ENCODE results near the gene PLCB1. TPM values are rescaled to one million over a fixed set of nuclear protein-coding genes. Genes with fewer than 3 reads are reported as not detected.
A peak's percentile ranks its signal among the peaks of the same experiment; 100 is the strongest.

The PLCB1 gene
- total and polyA plus RNA-seq, 2 donors (not counting 3 experiments of a cell fraction or from before 2014, with no cell fraction given) = 10.2 to 53.4 TPM

DNA sequence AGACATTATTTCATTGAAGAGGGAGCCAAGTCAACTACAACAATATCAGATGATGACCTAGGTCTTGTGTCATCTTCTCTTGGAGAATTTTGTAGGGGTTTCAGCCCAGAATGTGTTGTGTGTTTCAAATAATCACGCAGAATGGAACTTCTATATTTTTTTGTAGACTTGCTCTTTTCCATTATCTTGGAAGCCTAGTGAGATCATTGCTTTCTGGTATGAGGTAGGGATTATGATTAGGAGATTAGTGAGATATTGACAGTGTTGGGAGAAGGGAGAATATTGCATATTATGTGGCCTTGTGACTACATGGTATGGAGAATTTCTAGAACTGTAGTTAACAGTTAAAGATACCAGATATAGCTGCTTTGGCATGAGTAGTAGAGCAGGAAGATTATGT is 513.3 kb downstream of the PLCB1 start:
- POLR2A ChIA-PET = no interaction called here
- no peak overlapping the region for H3K4me3 ChIP-seq (replicated peaks in 1 of 3; ENCODE audit: insufficient read depth in 1 of 3, low read depth in 1 of 3, low read length in 3 of 3)
- intact Hi-C loops (cut with micrococcal nuclease) (loop anchor here (5.0 kb wide), 1 partner anchor 98 kb away; no protein-coding TSS in a partner anchor), dilution Hi-C loops (cut with MboI; ENCODE audit: extremely low pct_ligation_motif_present, low sequenced_read_pairs) (no loop called here)
- H4K20me1 ChIP-seq (replicated peaks; ENCODE audit: control insufficient read depth, extremely low read depth, insufficient read depth, low read length) = no peaks in the 10 kb centered on the region
- no peaks in the 10 kb centered on the region for H3K9me1 ChIP-seq (replicated peaks; ENCODE audit: control insufficient read depth, extremely low read depth, insufficient read depth, low read length)
- no peak overlapping the region for H2AFZ ChIP-seq (ENCODE audit: low read depth, low read length)
- no peaks in the 10 kb centered on the region for H3K79me2 ChIP-seq (ENCODE audit: control insufficient read depth, insufficient read depth, low read length)
- H3K9ac ChIP-seq (replicated peaks; ENCODE audit: extremely low read depth, insufficient read depth, low read length) = no peak overlapping the region
- H3K4me1 ChIP-seq (ENCODE audit: control insufficient read depth, extremely low read depth, insufficient read depth, low read length) = peaks cover 27% of the 10 kb centered on the region
- FAIRE-seq (no peak), DNase-seq (ENCODE audit: low read depth, low spot score) (no peak)
- H3K36me3 ChIP-seq (ENCODE audit: control insufficient read depth in 2 of 2, extremely low read depth in 1 of 2, insufficient read depth in 2 of 2, low read length in 2 of 2) = no peaks in the 10 kb centered on the region
- H3K27me3 ChIP-seq (ENCODE audit: control insufficient read depth in 2 of 2, insufficient read depth in 2 of 2, low read length in 2 of 2) = no peaks in the 10 kb centered on the region
- no TSS peak for BruUV-seq (replicated peaks)
- TF ChIP-seq FOS (IDR thresholded peaks at IDR 0.05; ENCODE audit: borderline replicate concordance, insufficient read depth, low read length) (no peak), JUN (IDR thresholded peaks at IDR 0.05; ENCODE audit: borderline replicate concordance, insufficient read depth, insufficient read length, low read depth) (no peak), MYC (IDR thresholded peaks at IDR 0.05; ENCODE audit: low read depth, low read length) (no peak), EZH2 (IDR thresholded peaks at IDR 0.05; ENCODE audit: borderline replicate concordance, low read depth, low read length, severe bottlenecking) (no peak), POLR2AphosphoS5 (IDR thresholded peaks at IDR 0.05; ENCODE audit: insufficient read depth, low read depth, low read length) (no peak), GATA2 (IDR thresholded peaks at IDR 0.05; ENCODE audit: insufficient read depth, insufficient read length, low read depth, low read length) (no peak), POLR2A (IDR thresholded peaks at IDR 0.05; ENCODE audit: low read depth, low read length) (no peak)
- TF ChIP-seq, protein P1, sequence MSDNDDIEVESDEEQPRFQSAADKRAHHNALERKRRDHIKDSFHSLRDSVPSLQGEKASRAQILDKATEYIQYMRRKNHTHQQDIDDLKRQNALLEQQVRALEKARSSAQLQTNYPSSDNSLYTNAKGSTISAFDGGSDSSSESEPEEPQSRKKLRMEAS (IDR thresholded peaks at IDR 0.05; ENCODE audit: insufficient read depth, insufficient read length) = no peak
- TF ChIP-seq, protein P2, sequence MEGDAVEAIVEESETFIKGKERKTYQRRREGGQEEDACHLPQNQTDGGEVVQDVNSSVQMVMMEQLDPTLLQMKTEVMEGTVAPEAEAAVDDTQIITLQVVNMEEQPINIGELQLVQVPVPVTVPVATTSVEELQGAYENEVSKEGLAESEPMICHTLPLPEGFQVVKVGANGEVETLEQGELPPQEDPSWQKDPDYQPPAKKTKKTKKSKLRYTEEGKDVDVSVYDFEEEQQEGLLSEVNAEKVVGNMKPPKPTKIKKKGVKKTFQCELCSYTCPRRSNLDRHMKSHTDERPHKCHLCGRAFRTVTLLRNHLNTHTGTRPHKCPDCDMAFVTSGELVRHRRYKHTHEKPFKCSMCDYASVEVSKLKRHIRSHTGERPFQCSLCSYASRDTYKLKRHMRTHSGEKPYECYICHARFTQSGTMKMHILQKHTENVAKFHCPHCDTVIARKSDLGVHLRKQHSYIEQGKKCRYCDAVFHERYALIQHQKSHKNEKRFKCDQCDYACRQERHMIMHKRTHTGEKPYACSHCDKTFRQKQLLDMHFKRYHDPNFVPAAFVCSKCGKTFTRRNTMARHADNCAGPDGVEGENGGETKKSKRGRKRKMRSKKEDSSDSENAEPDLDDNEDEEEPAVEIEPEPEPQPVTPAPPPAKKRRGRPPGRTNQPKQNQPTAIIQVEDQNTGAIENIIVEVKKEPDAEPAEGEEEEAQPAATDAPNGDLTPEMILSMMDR (IDR thresholded peaks at IDR 0.05; ENCODE audit: extremely low read depth in 1 of 2, insufficient read depth in 1 of 2, low read depth in 1 of 2, low read length in 2 of 2) = no peak
- H3K4me2 ChIP-seq (ENCODE audit: insufficient read depth, low read length) = peak overlapping the region; percentile 37
- no peaks in the 10 kb centered on the region for H3K9me3 ChIP-seq (replicated peaks; ENCODE audit: control insufficient read depth, insufficient read depth, low read length)
- H3K27ac ChIP-seq (ENCODE audit: insufficient read depth, low read depth, low read length) = peak overlapping the region; percentile 54
- CTCF ChIA-PET = interaction anchor here (0.7 kb wide), 1 partner anchor 9 kb away, joined by 3 read pairs; no protein-coding TSS in a partner anchor
